Measurements from ENCODE around the gene OBSCN.

DNA sequence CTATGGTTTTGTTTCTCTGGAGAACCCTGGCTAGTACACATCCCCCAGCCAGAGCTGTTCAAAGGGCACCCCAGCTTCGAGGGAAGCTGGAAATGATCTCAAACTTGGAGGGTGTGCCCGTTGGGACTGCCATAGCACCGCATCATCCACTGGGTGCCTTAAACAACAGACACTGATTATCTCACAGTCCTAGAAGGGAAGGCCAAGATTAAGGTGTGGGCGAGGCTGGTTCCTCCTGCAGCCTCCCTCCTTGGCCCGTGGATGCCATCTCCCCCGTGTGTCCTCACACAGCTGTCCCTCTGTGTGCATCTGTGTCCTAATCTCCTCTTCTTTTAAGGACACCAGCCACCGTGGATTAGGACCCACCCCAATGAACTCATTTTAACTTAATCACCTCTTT is 46.5 kb upstream of the OBSCN start:
- TF ChIP-seq EZH2phosphoT487 (IDR thresholded peaks at IDR 0.05; ENCODE audit: insufficient read depth, low read depth) (no peak), EZH2 (IDR thresholded peaks at IDR 0.05; ENCODE audit: insufficient read depth, poor library complexity, severe bottlenecking) (no peak)
